K562 (cell line): ENCODE measurements around the gene PCBD2.

ENCODE experiments used
- POLR2A ChIP-seq: fragments of 450-650 bp; conservative IDR thresholded peaks from 2 replicates; pipeline ENCODE4 v1.6.1; 2016
- RAD21 ChIP-seq, 2 experiments: fragments of 250-450 bp in 1 of 2; fragments of 450-650 bp in 1 of 2; sonication (Bioruptor Pico) in 1 of 2; formaldehyde crosslinking in 1 of 2; IDR thresholded peaks in 1 of 2; conservative IDR thresholded peaks in 1 of 2; 2 replicates each; pipeline versions ENCODE4 v1.4.0 to v1.8.0; 2020 to 2022; ENCODE audit warnings: mild to moderate bottlenecking in 2 of 2, moderate library complexity in 1 of 2

DNA sequence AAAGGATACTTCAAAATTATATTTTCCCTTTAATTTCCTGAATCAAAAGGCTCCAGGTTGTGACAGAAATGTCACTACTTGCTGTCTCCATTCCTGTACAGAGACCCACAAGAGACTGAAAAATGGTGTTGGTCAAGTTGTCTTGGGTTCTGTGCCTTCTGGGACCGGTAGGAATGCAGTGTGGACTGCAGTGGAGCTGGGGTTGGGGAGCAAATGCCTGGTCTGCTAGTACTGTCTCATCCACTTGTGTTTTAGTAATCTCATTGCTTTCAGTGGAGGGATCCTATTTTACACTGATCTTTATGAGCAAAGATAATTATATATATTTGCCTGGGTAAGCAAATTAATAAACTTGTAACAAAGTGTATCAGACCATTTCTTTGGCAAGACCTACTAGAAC lies 38.6 kb downstream of the PCBD2 start:
- TF ChIP-seq RAD21 (CRISPR knock-in tag; conservative IDR thresholded peaks at IDR 0.05 in 1 of 2, IDR thresholded peaks at IDR 0.05 in 1 of 2) (no peak), POLR2A (no peak)
